ENCODE results near the gene SS18L1.

The SS18L1 gene

GRCh38 chr20:62176866-62177265, 33.3 kb downstream of the SS18L1 start:
- no peak for DNase-seq

- DNase-seq, result no peak
Measured at GRCh38 chr20:62177307-62177706, 33.7 kb downstream of the SS18L1 start.

GRCh38 chr20:62178316-62179161, 35.0 kb downstream of the SS18L1 start:
- DNase-seq, result no peak

- no peak for DNase-seq
Measured at GRCh38 chr20:62179162-62179504, 35.6 kb downstream of the SS18L1 start.

GRCh38 chr20:62181808-62182207, 38.2 kb downstream of the SS18L1 start:
- no peak for DNase-seq

GRCh38 chr20:62182469-62183425, 39.2 kb downstream of the SS18L1 start, which contains the start of gene MTG2:
TSS of gene MTG2 (plus strand) at chr20:62183028. CDS start at chr20:62193421, 10,393 bp downstream.
- peak; percentile 91 for DNase-seq

- no peak for DNase-seq
Measured at GRCh38 chr20:62183426-62184142, 40.0 kb downstream of the SS18L1 start.

- DNase-seq, result no peak
Measured at GRCh38 chr20:62186096-62186426, 42.5 kb downstream of the SS18L1 start.

- no peak for DNase-seq
Measured at GRCh38 chr20:62186887-62187866, 43.6 kb downstream of the SS18L1 start.

- no peak for DNase-seq
Measured at GRCh38 chr20:62190639-62191411, 47.3 kb downstream of the SS18L1 start.

GRCh38 chr20:62191781-62192559, 48.4 kb downstream of the SS18L1 start:
- no peak for DNase-seq

- DNase-seq, result no peak
Measured at GRCh38 chr20:62192635-62193034, 49.1 kb downstream of the SS18L1 start.

- DNase-seq, result no peak
Measured at GRCh38 chr20:62193079-62194025, 49.8 kb downstream of the SS18L1 start.

- DNase-seq, result no peak
Measured at GRCh38 chr20:62195075-62195405, 51.5 kb downstream of the SS18L1 start.

- no peak for DNase-seq
Measured at GRCh38 chr20:62195736-62196135, 52.2 kb downstream of the SS18L1 start.

GRCh38 chr20:62196286-62196685, 52.7 kb downstream of the SS18L1 start:
- DNase-seq, result no peak

GRCh38 chr20:62197311-62197710, 53.7 kb downstream of the SS18L1 start:
- DNase-seq, result no peak

- no peak for DNase-seq
Measured at GRCh38 chr20:62197801-62198200, 54.2 kb downstream of the SS18L1 start.

- no peak for DNase-seq
Measured at GRCh38 chr20:62198496-62198895, 54.9 kb downstream of the SS18L1 start.

All from T-helper 9 cell (primary cell).